Forelimb muscle (tissue), 1 donor: ENCODE measurements around the gene TAF3. TPM values are rescaled to one million over a fixed set of nuclear protein-coding genes. Genes with fewer than 3 reads are reported as not detected.
"Not testable (repeated sequence)": the region's sequence is repeated elsewhere in the genome, so short reads cannot be mapped to it uniquely, and the experiment has no call there.

Experiments used
- DNase-seq: peaks from one replicate; pipeline ENCODE4 v3.0.0-alpha.2; 2013; ENCODE audit warnings: low read depth
- polyA plus RNA-seq: library from polyadenylated mRNA; unstranded; fragments of 120-200 nt; gene quantifications from one replicate; pipeline ENCODE4 v1.2.1, GENCODE V29; 2013; ENCODE audit not compliant: insufficient read length

Gene TAF3
- polyA plus RNA-seq, 1 donor, result 5.7 TPM

- no peak for DNase-seq
These were observed 7.9 kb upstream of the TAF3 start for GRCh38 chr10:7810443-7810842.

DNA sequence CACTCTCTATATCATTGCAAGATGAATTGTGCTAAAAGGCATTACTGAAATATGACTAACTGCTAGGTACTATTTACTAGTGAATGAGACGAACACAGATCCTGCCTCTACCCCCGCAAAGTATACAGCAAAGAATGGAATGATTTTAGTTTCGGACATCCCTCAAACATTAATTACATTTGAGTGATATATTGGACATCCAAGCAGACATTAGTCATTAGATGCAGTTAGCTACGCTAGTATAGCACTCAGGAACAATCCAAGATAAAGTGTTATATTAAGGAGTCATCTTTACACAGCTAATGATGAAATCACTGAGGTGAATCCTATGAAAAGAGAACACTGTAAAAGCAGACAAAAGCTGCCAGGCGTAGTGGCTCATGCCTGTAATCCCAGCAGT is 7.3 kb upstream of the TAF3 start:
- no peak for DNase-seq

DNA sequence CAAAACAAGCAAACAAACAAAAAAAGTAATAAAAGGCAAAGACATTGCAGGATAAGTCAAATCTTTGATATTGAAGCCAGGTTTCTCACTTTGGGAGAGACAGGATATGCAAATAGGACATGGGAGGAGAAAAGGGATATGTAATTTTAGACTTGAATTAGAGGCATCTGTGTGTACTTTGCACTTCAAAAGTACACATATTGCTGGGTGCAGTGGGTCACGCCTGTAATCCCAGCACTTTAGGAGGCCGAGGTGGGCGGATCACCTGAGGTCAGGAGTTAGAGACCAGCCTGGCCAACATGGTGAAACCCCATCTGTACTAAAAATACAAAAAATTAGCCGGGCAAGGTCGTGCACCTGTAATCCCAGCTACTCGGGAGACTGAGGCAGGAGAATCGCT is 6.6 kb upstream of the TAF3 start:
- not testable (repeated sequence) for DNase-seq

- no peak for DNase-seq
These were observed 4.8 kb upstream of the TAF3 start for GRCh38 chr10:7813481-7813880.

- no peak for DNase-seq
These were observed 729 bp upstream of the TAF3 start for GRCh38 chr10:7817576-7817975.

DNA sequence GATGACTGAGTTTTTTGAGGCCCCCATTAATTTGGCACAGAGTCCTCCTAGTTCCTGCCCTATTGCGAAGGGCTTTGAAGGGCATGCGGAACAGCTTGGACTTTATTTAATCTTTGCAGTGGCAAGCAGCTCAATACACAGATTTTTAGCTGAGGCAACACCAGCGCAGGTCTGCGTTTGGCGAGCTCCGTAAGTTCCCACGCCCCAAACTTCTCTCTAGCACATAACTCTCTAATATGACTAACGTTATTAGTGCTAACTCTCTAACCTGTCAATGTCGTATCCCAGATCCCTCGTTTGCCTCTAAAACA is 366 bp upstream of the TAF3 start:
- no peak for DNase-seq

- DNase-seq, result peak; percentile 8
These were observed 786 bp downstream of the TAF3 start for GRCh38 chr10:7819121-7819460.

GRCh38 chr10:7824251-7824650 is 5.9 kb downstream of the TAF3 start:
- DNase-seq, result no peak

DNA sequence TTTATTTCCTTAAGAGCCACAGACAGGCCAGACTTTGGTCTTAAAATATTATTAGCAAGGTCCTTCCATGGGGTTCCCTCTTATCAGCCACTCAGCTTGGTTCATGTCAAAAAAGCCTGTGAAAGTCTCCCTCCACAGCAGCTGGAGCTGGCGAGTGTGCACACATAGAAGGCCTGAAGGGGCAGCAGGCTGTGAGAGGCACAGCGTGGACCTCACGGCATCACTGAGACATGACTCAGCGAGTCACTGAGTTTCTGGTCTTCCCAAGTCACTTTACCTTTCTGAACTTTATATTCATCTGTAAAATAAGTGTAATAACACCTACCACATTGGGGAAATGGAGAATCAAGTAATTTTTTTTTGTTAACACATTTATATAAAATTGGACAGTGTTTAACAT is 8.7 kb downstream of the TAF3 start:
- no peak for DNase-seq

- DNase-seq, result no peak
These were observed 11.1 kb downstream of the TAF3 start for GRCh38 chr10:7829289-7829834.

GRCh38 chr10:7832060-7832459 is 13.8 kb downstream of the TAF3 start:
- no peak for DNase-seq

GRCh38 chr10:7833210-7833609 is 14.9 kb downstream of the TAF3 start:
- DNase-seq, result no peak

DNA sequence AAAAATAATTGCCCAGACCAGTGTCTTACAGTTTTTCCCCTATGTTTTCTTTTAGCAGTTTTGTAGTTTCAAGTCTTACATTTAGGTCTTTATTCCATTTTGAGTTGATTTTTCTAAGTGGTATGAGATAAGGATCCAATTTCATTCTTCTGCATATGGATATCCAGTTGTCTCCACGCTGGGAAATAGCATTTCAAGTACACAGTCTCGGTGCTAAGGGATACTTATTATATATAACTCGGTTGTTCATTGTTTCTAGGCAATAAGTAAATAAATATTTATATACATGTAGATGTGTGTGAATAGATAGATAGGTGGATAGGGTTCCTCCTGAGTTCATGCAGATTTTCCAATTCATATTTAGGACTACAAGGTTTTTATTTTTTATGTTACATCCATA is 16.0 kb downstream of the TAF3 start:
- no peak for DNase-seq

DNA sequence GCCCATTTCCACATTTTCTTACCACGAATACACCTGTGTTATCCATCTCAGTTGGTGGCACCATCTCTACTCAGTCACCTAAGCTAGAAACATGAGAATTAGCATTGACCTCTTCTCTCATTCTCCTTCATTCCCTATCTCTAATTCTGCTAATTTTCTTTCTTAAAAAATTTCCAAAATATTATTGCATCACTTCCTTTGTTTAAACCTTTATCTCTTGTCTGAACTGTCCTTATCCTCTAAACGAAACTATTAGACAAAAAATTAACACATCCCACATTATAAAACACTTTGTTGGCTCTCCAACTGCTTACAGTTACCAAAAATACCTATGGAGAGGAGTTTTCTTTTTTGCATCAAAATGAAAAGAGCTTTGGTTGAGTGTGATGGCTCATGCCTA is 18.3 kb downstream of the TAF3 start:
- no peak for DNase-seq

GRCh38 chr10:7846591-7846990 is 28.3 kb downstream of the TAF3 start:
- no peak for DNase-seq

- no peak for DNase-seq
These were observed 35.0 kb downstream of the TAF3 start for GRCh38 chr10:7853226-7853842.

GRCh38 chr10:7853890-7854289 is 35.6 kb downstream of the TAF3 start:
- DNase-seq, result no peak

- DNase-seq, result no peak
These were observed 36.9 kb downstream of the TAF3 start for GRCh38 chr10:7855205-7855604.

- DNase-seq, result no peak
These were observed 38.4 kb downstream of the TAF3 start for GRCh38 chr10:7856678-7857077.

- DNase-seq, result no peak
These were observed 39.0 kb downstream of the TAF3 start for GRCh38 chr10:7857262-7857661.

DNA sequence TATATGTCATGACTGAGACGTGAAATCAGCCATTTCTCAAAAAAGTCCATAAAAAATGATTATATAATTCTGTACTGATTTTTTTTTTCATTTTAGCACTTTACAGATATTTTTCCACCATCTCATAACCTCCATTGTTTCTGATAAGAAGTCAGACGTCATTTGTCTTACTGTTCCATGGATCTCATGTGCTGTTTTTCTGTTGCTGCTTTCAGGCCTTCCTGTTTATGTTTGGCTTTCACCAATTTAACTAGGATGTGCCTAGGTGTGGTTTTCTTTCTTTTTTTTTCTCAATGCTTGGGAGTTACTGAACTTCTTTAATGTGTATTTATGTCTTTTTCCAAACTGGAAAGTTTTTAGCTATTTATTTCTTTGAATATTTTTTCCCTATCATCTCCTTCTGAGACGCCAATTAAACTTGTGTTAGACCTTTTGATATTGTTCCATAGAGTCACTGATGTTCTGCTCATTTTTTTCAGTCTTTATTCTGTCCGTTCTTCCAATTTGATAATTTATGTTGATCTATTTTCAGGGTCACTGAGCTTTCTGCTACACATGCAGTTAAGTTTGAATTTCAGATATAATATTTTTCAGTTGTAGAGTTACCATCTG is 43.3 kb downstream of the TAF3 start:
- no peak for DNase-seq

GRCh38 chr10:7862121-7862514 is 43.8 kb downstream of the TAF3 start:
- DNase-seq, result no peak

DNA sequence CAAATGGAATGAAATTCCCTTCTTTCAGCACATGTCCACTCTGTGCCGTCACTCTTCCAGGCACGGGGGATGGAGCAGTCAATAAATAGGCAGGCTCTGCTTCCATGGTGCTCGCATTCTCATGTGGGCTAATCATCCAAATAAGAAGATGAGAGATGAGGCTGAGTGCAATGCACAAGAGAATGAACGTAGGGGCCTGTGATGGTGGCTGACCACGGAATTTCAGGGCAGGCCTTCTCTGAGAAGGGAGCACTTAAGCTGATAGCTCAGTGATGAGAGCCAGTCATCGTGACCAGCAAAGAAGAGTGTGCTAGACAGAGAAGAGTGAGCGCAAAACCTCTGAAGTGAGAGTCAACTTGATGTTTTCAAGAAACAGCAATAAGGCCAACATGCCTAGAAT is 47.9 kb downstream of the TAF3 start:
- DNase-seq, result no peak

DNA sequence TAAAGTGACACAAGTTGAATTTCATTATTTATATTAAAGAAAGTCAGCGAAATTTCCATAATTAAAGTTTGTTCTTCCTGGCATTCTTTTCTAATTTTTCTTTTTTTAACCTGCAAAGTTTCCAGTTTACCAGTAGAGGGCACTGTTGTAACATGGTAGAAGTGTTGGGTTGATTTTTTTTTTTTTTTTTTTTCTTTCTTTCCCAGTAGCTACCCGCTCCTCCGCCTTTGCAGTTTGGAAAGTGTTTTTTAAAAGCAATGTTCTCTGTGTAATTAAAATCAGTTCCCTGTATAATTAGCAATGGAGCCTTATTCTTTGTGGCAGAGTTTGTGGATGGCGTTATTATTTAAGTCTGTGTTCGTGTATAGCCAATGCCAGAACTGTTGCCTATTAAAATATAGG is 53.7 kb downstream of the TAF3 start:
- DNase-seq, result no peak
